NT2/D1 (cell line): ENCODE measurements around the gene CALHM3.

ENCODE experiments used
- DNase-seq: peaks from one replicate; pipeline ENCODE4 v3.0.0-alpha.2; 2011; ENCODE audit warnings: low read depth, low spot score
- H3K27me3 ChIP-seq: 2 replicates; pipeline ENCODE4 v1.6.0; 2011; ENCODE audit warnings: mild to moderate bottlenecking; ENCODE audit not compliant: insufficient read length, insufficient read depth
- H3K36me3 ChIP-seq: 2 replicates; pipeline ENCODE4 v1.6.1; 2011; ENCODE audit warnings: mild to moderate bottlenecking, low read length, mixed read lengths; ENCODE audit not compliant: insufficient read depth, insufficient read length
- H3K4me1 ChIP-seq: 2 replicates; pipeline ENCODE4 v1.5.1; 2011; ENCODE audit not compliant: insufficient read depth, insufficient read length
- H3K4me3 ChIP-seq: 2 replicates; pipeline ENCODE4 v1.5.1; 2011; ENCODE audit warnings: low read depth; ENCODE audit not compliant: insufficient read length
- H3K9ac ChIP-seq: 2 replicates; pipeline ENCODE4 v1.6.0; 2011; ENCODE audit warnings: low read depth; ENCODE audit not compliant: insufficient read length
- H3K9me3 ChIP-seq: 2 replicates; pipeline ENCODE4 v1.5.1; 2011; ENCODE audit warnings: mild to moderate bottlenecking, low read length; ENCODE audit not compliant: insufficient read depth
- SUZ12 ChIP-seq: IDR thresholded peaks from 2 replicates; pipeline ENCODE4 v1.6.1; 2011; ENCODE audit not compliant: insufficient read length, insufficient read depth; ENCODE audit errors: extremely low read depth
- YY1 ChIP-seq: IDR thresholded peaks from 2 replicates; pipeline ENCODE4 v1.6.1; 2011; ENCODE audit not compliant: insufficient read length, insufficient read depth
- ZNF274 ChIP-seq: IDR thresholded peaks from 2 replicates; pipeline ENCODE4 v1.6.1; 2011; ENCODE audit warnings: mild to moderate bottlenecking, low read depth, low read length

CALHM3 gene

DNA sequence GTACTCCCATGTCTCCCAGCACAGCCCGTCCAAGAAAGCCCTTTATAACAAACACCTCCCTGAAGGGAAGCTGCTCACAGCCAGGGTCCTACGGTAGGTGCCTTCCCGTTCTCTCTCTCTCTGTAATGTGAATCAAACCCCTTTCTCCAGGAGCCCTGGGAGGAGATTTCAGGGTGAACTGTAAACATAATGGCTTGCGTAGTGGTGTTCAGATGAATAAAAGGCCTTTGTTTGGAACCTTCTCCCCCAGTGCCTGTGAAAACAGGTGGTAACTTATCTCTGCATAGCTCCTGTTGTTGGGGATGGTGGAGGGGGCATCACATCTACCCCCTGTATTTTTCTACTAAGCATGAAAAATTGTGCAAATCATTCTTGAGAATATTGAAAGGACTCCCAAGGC is 39.3 kb downstream of the CALHM3 start:
- Histone ChIP-seq H3K27me3 (no peaks in the 10 kb centered on the region), H3K4me1 (peaks cover 2% of the 10 kb centered on the region), H3K9ac (no peak overlapping the region), H3K9me3 (no peaks in the 10 kb centered on the region), H3K4me3 (no peak overlapping the region), H3K36me3 (peaks cover 93% of the 10 kb centered on the region)
- no peak for DNase-seq
- TF ChIP-seq SUZ12 (no peak), ZNF274 (no peak), YY1 (no peak)

DNA sequence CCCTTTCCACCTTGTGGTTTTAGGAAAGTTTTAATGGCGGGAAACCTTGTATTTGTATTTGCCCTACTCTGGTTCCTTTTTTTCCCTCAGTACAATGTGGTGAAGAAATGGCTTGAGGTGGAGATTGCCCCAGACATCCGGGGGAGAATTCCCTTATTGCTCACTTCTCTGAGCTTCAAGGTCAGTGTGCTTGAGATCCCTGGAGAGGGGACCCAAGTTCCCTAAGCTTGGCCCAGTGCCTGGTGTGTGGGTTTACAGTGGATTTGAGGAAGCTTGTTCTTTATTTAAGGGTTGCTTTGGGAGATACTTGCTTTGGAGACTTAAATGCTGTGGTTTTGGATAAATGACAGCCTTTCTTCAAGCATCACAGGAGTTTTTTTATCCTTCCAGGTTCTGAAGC is 45.2 kb downstream of the CALHM3 start:
- Histone ChIP-seq H3K4me3 (no peak overlapping the region), H3K27me3 (no peaks in the 10 kb centered on the region), H3K9me3 (no peaks in the 10 kb centered on the region), H3K9ac (no peak overlapping the region), H3K36me3 (peaks cover 85% of the 10 kb centered on the region), H3K4me1 (peaks cover 2% of the 10 kb centered on the region)
- TF ChIP-seq ZNF274: no peak
- TF ChIP-seq SUZ12: no peak
- TF ChIP-seq YY1: no peak
- DNase-seq: no peak

DNA sequence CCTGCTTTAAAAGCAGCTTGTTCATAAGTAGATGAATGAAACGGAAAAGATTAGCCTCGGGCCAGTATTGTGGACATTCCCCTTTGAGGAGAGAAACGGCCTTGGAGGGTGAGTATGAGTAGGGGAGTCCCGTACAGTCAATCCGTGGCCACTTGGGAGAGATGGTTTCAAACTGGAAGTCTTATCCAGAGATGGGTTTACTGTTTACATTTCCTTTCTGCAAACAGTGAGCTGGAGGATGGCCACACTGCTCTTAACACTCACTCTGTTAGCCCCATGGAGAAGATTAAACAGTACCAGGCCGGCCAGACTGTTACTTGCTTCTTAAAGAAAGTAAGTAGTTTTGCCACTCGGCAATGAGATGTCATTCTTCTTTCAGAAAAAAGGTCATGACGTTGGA is 47.1 kb downstream of the CALHM3 start:
- peaks cover 88% of the 10 kb centered on the region for H3K36me3 ChIP-seq
- TF ChIP-seq YY1: no peak
- no peak for TF ChIP-seq SUZ12
- TF ChIP-seq ZNF274: no peak

DNA sequence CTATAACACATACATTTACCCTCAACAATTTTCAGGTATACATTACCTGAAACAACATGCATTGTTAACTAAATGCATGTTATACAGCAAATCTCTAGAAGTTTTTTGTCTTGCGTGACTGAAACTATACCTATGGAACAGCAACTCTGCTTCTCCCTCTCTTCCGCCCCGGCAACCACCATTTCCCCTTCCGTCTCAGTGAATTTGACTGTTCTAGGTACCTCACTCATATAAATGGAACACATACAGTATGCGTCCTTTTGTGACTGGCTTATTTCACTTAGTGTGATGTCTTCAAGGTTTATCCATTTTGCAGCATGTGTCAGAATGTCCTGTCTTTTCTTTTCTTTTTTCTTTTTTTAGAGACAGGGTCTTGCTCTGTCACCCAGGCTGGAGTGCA is 49.4 kb downstream of the CALHM3 start:
- TF ChIP-seq SUZ12 (no peak), ZNF274 (no peak), YY1 (no peak)
- Histone ChIP-seq H3K27me3 (no peaks in the 10 kb centered on the region), H3K4me3 (no peak overlapping the region), H3K4me1 (no peaks in the 10 kb centered on the region), H3K9me3 (no peaks in the 10 kb centered on the region), H3K9ac (no peak overlapping the region), H3K36me3 (peaks cover 85% of the 10 kb centered on the region)
- DNase-seq: no peak

More for the DNA sequence above, 47.1 kb downstream of the CALHM3 start:
- no peak for DNase-seq
- H3K4me1 ChIP-seq: no peaks in the 10 kb centered on the region
- H3K9me3 ChIP-seq: no peaks in the 10 kb centered on the region
- no peak overlapping the region for H3K9ac ChIP-seq
- no peaks in the 10 kb centered on the region for H3K27me3 ChIP-seq
- H3K4me3 ChIP-seq: no peak overlapping the region

DNA sequence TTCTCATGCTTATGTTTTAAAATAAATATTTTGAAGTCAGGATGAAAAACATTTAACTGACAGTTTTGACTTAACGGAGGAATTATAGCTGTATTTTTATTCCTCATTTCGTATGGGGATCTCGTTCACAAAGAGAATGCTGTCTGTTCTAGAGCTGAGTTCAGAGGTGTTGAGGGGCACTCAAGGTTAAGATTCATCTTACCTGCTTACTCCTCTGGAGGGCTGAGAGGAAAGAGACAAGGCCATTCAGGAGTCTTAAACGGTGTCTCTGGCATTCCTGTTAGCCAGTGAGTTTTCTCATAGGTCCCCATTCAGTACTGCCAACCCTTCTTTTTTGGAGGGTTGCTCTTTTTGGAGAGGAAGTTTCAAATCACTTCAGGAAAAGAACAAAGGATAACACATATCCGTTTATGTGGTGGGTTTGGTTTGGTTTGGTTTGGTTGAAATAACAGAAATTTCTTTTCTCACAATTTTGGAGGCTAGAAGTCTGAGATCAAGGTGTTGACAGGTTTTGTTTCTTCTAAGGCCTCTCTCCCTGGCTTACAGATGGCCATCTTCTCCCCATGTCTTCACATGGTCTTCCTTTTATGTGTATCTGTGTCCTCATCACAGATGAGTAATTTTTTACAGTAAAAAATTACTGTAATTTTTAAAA is 49.9 kb downstream of the CALHM3 start:
- Histone ChIP-seq H3K27me3 (no peaks in the 10 kb centered on the region), H3K36me3 (peaks cover 85% of the 10 kb centered on the region), H3K9ac (no peak overlapping the region)

DNA sequence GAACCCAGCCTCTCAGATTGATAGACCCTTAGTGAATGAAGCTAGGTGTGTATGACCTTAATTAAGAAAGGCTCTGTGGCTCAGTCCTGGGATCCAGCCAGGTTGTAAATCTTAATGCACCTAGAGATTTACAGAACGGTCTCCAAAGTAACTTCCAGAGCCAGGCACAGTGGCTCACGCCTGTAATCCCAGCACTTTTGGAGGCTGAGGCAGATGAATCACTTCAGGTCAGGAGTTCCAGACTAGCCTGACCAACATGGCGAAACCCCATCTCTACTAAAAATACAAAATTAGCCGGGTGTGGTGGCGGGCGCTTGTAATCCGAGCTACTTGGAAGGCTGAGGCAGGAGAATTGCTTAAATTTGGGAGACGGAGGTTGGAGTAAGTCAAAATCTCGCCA is 51.2 kb downstream of the CALHM3 start:
- Histone ChIP-seq H3K27me3 (no peaks in the 10 kb centered on the region), H3K4me1 (no peaks in the 10 kb centered on the region), H3K36me3 (peaks cover 86% of the 10 kb centered on the region), H3K4me3 (no peak overlapping the region), H3K9ac (no peak overlapping the region), H3K9me3 (no peaks in the 10 kb centered on the region)
- no peak for DNase-seq
- TF ChIP-seq YY1: no peak
- no peak for TF ChIP-seq ZNF274
- no peak for TF ChIP-seq SUZ12

More for the DNA sequence above, 49.9 kb downstream of the CALHM3 start:
- Histone ChIP-seq H3K9me3 (no peaks in the 10 kb centered on the region), H3K4me3 (no peak overlapping the region), H3K4me1 (no peaks in the 10 kb centered on the region)
- TF ChIP-seq SUZ12: no peak
- no peak for TF ChIP-seq YY1
- no peak for DNase-seq

DNA sequence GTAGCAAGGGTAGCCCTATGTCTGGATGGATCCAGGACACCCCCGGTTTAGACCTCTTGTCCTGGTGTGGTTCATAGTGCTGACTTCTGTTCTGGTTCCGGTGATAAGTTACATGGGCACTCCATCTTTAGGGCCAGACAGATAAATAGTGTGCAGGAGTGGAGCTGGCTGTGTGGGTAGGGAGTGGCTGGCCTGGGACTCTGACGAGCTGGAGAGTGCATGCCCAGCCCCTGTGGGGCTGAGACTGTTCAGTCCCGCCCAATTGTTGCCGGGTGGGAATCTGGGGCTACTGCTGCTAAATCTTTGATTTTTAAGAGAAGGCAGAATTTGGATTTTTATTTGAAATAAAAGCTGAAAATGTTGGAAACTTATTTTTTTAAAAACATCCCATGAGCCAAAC is 55.3 kb downstream of the CALHM3 start:
- Histone ChIP-seq H3K9ac (no peak overlapping the region), H3K9me3 (no peaks in the 10 kb centered on the region), H3K27me3 (no peaks in the 10 kb centered on the region), H3K4me1 (no peaks in the 10 kb centered on the region), H3K36me3 (peaks cover 86% of the 10 kb centered on the region), H3K4me3 (no peak overlapping the region)
- TF ChIP-seq SUZ12: no peak
- TF ChIP-seq ZNF274: no peak
- no peak for TF ChIP-seq YY1
- DNase-seq: no peak
